Ovary (tissue), 9 donors: ENCODE data around the gene TEX29. TPM values are rescaled to one million over a fixed set of nuclear protein-coding genes. Genes with fewer than 3 reads are reported as not detected.

Experiments used
- DNase-seq, 5 donors: peaks; one replicate each; pipeline ENCODE4 v3.0.0-alpha.2; 2019 to 2020
- H3K27ac ChIP-seq, 2 donors: fragments of 200-600 bp; one replicate each; pipeline versions ENCODE4 v1.5.1 to v1.8.0; 2019 to 2022
- H3K27me3 ChIP-seq: fragments of 200-600 bp; one replicate; pipeline ENCODE4 v1.8.0; 2022
- H3K36me3 ChIP-seq: fragments of 200-600 bp; sonication (generic); one replicate; pipeline ENCODE4 v1.5.1; 2019
- H3K4me1 ChIP-seq: one replicate; pipeline ENCODE4 v1.8.1; 2013; ENCODE audit warnings: mild to moderate bottlenecking, moderate library complexity; ENCODE audit not compliant: insufficient read depth
- H3K4me3 ChIP-seq: fragments of 200-600 bp; sonication (generic); one replicate; pipeline ENCODE4 v1.5.1; 2017
- H3K9me3 ChIP-seq, 2 donors: fragments of 200-600 bp in 1 of 2; sonication (generic) in 1 of 2; one replicate each; pipeline versions ENCODE4 v1.5.1 to v1.8.1; 2013 to 2019; ENCODE audit warnings: mild to moderate bottlenecking in 1 of 2, moderate library complexity in 1 of 2
- CTCF ChIP-seq, 3 donors: fragments of 450-650 bp in 2 of 3; fragments of 200-600 bp in 1 of 3; IDR thresholded peaks; one replicate each; pipeline versions ENCODE4 v1.5.1 to v1.8.0; 2016 to 2022; ENCODE audit warnings: antibody characterized with exemption in 3 of 3, mild to moderate bottlenecking in 1 of 3
- EP300 ChIP-seq: sonication (generic); formaldehyde crosslinking; IDR thresholded peaks from one replicate; pipeline ENCODE4 v1.6.1; 2017; ENCODE audit warnings: antibody characterized with exemption
- POLR2A ChIP-seq: fragments of 450-650 bp; IDR thresholded peaks from one replicate; pipeline ENCODE4 v1.6.1; 2017; ENCODE audit warnings: antibody characterized with exemption, mild to moderate bottlenecking, moderate library complexity
- WGBS, 3 donors: extraction: QIAGEN DNeasy Blood & Tissue Kit in 1 of 3; methylation state at CpG; one replicate each; pipeline versions ENCODE4 v1.1.5 to v1.1.7; 2013 to 2017; 5-methylcytosine and 5-hydroxymethylcytosine counted together
- intact Hi-C, 4 donors: fragments of 100-400 bp; cut with DNase I; formaldehyde crosslinking; loops; one replicate each; pipeline versions ENCODE4 v1.11.0 to v1.15.1; 2022 to 2023
- polyA plus RNA-seq, 2 donors: library from polyadenylated mRNA; stranded (reverse); fragments of 200-250 nt in 1 of 2; fragments of 350-450 nt in 1 of 2; fragmentation: Illumina TruSeq in 1 of 2; extraction: RNeasy Lipid Tissue Mini Kit (QIAGEN cat#74804) in 1 of 2; gene quantifications; one replicate each; pipeline ENCODE4 v1.2.3, GENCODE V29; 2013 to 2014
- total RNA-seq, 7 donors: library from RNA; depleted of rRNA in 2 of 7; stranded (reverse); fragments of >200 nt in 2 of 7; fragmentation: NEBNext Ultra II Directional in 3 of 7; extraction: Animal tissue kit (Norgen Biotek cat#: 25700) in 3 of 7; gene quantifications; one replicate each; pipeline versions ENCODE4 v1.1.0 to v1.2.4, GENCODE V29; 2016 to 2023
- donor health status: DM: no; HTN: no; CAD: no; lungs with moderate emphysema.
- donor health status: DM: no; HTN: no; CAD: no.
- donor health status: Bipolar disorder and iron deficiency.
- donor health status: DM: yes; HTN: yes; CAD: no.
- donor health status: DM: no; HTN: no; CAD: no.
- donor health status: DM: yes; HTN: yes; CAD: no.

The TEX29 gene
- total and polyA plus RNA-seq, 9 donors, result 0.25 to 0.35 TPM; not detected in 7

GRCh38 chr13:111372651-111373425 is 52.4 kb downstream of the TEX29 start:
- intact Hi-C loops, result no loop called here

GRCh38 chr13:111373486-111373885 is 53.0 kb downstream of the TEX29 start:
- TF ChIP-seq EP300 (no peak), POLR2A (no peak), CTCF (IDR thresholded peaks at IDR 0.05) (no peak)
- DNase-seq, result no peak
- Histone ChIP-seq H3K36me3 (no peaks in the 10 kb centered on the region), H3K4me3 (no peak overlapping the region), H3K4me1 (no peaks in the 10 kb centered on the region), H3K9me3 (no peaks in the 10 kb centered on the region), H3K27me3 (no peaks in the 10 kb centered on the region), H3K27ac (no peak overlapping the region)
- intact Hi-C loops, result no loop called here
- 85 to 89% (median 86%) methylated on average over 6 of the region's 6 CpGs for WGBS, 3 donors

More at GRCh38 chr13:111372651-111373425, 52.4 kb downstream of the TEX29 start:
- Histone ChIP-seq H3K27me3 (no peaks in the 10 kb centered on the region), H3K4me1 (no peaks in the 10 kb centered on the region), H3K4me3 (no peak overlapping the region), H3K27ac (no peak overlapping the region), H3K9me3 (no peaks in the 10 kb centered on the region), H3K36me3 (no peaks in the 10 kb centered on the region)
- WGBS, 3 donors, result 81 to 84% (median 84%) methylated on average over 23 of the region's 23 CpGs
- TF ChIP-seq EP300, result no peak
- no peak for TF ChIP-seq POLR2A
- TF ChIP-seq CTCF (IDR thresholded peaks at IDR 0.05), result no peak
- DNase-seq, result no peak

GRCh38 chr13:111380431-111380830 is 60.0 kb downstream of the TEX29 start:
- H3K27ac ChIP-seq, result no peak overlapping the region
- intact Hi-C loops, result no loop called here
- WGBS, 3 donors, result 73 to 97% (median 82%) methylated on average over 5 of the region's 5 CpGs
- no peaks in the 10 kb centered on the region for H3K36me3 ChIP-seq
- H3K4me1 ChIP-seq, result no peaks in the 10 kb centered on the region
- no peaks in the 10 kb centered on the region for H3K27me3 ChIP-seq
- no peak for DNase-seq
- no peak for TF ChIP-seq POLR2A
- no peak for TF ChIP-seq EP300
- no peak for TF ChIP-seq CTCF (IDR thresholded peaks at IDR 0.05)
- no peak overlapping the region for H3K4me3 ChIP-seq
- no peaks in the 10 kb centered on the region for H3K9me3 ChIP-seq

GRCh38 chr13:111382411-111382810 is 62.0 kb downstream of the TEX29 start:
- TF ChIP-seq EP300 (no peak), POLR2A (no peak), CTCF (IDR thresholded peaks at IDR 0.05) (no peak)
- no peak for DNase-seq
- Histone ChIP-seq H3K27me3 (no peaks in the 10 kb centered on the region), H3K36me3 (no peaks in the 10 kb centered on the region), H3K4me1 (no peaks in the 10 kb centered on the region), H3K27ac (no peak overlapping the region), H3K4me3 (no peak overlapping the region), H3K9me3 (no peaks in the 10 kb centered on the region)
- 29 to 39% (median 35%) methylated on average over 2 of the region's 2 CpGs for WGBS, 3 donors
- intact Hi-C loops, result no loop called here
